ENCODE results near the gene SFXN4. TPM values are rescaled to one million over a fixed set of nuclear protein-coding genes. Genes with fewer than 3 reads are reported as not detected.

Gene SFXN4
- total and polyA plus RNA-seq, 2 of the 13 experiments (the other 11 are each of a cell fraction or from before 2014, with no cell fraction given), result 47.7 to 64.9 TPM

DNA sequence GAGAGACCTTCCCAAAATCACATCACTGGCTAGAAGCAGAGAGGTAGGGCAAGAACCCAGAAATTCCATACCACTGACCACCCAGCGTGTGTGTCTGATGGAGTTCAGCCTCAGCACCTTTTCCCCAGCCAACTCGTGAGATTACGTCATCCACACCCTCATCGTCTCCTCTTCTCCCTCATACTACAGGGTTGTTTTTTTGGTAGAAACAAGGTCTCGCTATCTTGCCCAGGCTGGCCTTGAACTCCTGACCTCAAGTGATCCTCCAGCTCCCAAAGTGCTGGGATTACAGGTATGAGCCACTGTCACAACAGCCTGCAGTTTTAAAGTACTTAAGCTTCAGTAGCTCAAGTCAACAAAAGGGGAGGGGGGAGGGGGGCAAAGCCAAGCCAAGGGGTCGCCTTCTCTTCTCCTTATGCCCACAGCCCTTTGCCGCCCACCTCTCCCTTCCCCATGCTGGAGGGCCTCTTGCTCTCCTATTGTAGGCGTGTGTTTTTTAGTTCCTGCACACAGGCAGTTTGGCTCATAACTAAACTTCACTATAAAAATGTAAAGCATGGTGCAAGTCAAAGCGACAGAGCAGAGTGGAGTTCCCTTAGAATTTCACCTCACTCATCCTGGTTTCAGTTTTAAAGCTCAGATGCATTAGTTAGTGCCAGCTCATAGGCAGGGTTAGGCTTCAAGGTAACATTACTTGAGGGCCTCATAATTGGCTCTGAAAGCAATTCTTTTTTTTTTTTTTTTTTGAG is 18.3 kb upstream of the SFXN4 start:
- CTCF ChIA-PET (ENCODE audit: low intra/inter-chr PET ratio, low total read pairs), result no interaction called here
- TF ChIP-seq FLYWCH1 (CRISPR knock-in tag; IDR thresholded peaks at IDR 0.05) (no peak), HNF4A (CRISPR knock-in tag; IDR thresholded peaks at IDR 0.05) (no peak), HNRNPUL1 (IDR thresholded peaks at IDR 0.05; ENCODE audit: low read depth, low read length) (no peak), ZMYM4 (CRISPR knock-in tag; IDR thresholded peaks at IDR 0.05) (peak; percentile 13; the same call in 1 of the 2 replicates), NCOA1 (CRISPR knock-in tag; IDR thresholded peaks at IDR 0.05) (no peak), HOXA3 (CRISPR knock-in tag; IDR thresholded peaks at IDR 0.05) (0 out of 2 replicates have a peak, but pooled peaks have one; percentile 18), RARA (CRISPR knock-in tag; IDR thresholded peaks at IDR 0.05) (peak; percentile 66), ATF7 (IDR thresholded peaks at IDR 0.05) (peak; percentile 98), ATF7 (CRISPR knock-in tag; IDR thresholded peaks at IDR 0.05) (no peak), CEBPB (IDR thresholded peaks at IDR 0.05; ENCODE audit: borderline replicate concordance, low read depth, low read length) (peak; percentile 23; the same call in 1 of the 2 replicates), TEAD3 (CRISPR knock-in tag; optimal IDR thresholded peaks at IDR 0.05; ENCODE audit: borderline replicate concordance) (no peak), IKZF1 (IDR thresholded peaks at IDR 0.05) (no peak), CBX5 (CRISPR knock-in tag; IDR thresholded peaks at IDR 0.05; ENCODE audit: borderline replicate concordance) (no peak), CEBPG (CRISPR knock-in tag; IDR thresholded peaks at IDR 0.05) (peak; percentile 49), CREB1 (IDR thresholded peaks at IDR 0.05) (peak; percentile 74), CREB1 (CRISPR knock-in tag; IDR thresholded peaks at IDR 0.05) (no peak), NR2F6 (IDR thresholded peaks at IDR 0.05) (peak; percentile 55), NR2F6 (CRISPR knock-in tag; IDR thresholded peaks at IDR 0.05) (peak; percentile 70), ZNF121 (CRISPR knock-in tag; IDR thresholded peaks at IDR 0.05) (peak; percentile 73), GTF3A (CRISPR knock-in tag; conservative IDR thresholded peaks at IDR 0.05) (no peak), SP4 (CRISPR knock-in tag; IDR thresholded peaks at IDR 0.05) (0 out of 2 replicates have a peak, but pooled peaks have one; percentile 21), MXI1 (IDR thresholded peaks at IDR 0.05; ENCODE audit: borderline replicate concordance, low read depth, low read length) (no peak)
- TF ChIP-seq, protein P1, sequence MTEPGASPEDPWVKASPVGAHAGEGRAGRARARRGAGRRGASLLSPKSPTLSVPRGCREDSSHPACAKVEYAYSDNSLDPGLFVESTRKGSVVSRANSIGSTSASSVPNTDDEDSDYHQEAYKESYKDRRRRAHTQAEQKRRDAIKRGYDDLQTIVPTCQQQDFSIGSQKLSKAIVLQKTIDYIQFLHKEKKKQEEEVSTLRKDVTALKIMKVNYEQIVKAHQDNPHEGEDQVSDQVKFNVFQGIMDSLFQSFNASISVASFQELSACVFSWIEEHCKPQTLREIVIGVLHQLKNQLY (CRISPR knock-in tag; IDR thresholded peaks at IDR 0.05), result no peak
- TF ChIP-seq, protein P2, sequence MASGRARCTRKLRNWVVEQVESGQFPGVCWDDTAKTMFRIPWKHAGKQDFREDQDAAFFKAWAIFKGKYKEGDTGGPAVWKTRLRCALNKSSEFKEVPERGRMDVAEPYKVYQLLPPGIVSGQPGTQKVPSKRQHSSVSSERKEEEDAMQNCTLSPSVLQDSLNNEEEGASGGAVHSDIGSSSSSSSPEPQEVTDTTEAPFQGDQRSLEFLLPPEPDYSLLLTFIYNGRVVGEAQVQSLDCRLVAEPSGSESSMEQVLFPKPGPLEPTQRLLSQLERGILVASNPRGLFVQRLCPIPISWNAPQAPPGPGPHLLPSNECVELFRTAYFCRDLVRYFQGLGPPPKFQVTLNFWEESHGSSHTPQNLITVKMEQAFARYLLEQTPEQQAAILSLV (CRISPR knock-in tag; IDR thresholded peaks at IDR 0.05; ENCODE audit: borderline replicate concordance), result no peak
- TF ChIP-seq, protein P3, sequence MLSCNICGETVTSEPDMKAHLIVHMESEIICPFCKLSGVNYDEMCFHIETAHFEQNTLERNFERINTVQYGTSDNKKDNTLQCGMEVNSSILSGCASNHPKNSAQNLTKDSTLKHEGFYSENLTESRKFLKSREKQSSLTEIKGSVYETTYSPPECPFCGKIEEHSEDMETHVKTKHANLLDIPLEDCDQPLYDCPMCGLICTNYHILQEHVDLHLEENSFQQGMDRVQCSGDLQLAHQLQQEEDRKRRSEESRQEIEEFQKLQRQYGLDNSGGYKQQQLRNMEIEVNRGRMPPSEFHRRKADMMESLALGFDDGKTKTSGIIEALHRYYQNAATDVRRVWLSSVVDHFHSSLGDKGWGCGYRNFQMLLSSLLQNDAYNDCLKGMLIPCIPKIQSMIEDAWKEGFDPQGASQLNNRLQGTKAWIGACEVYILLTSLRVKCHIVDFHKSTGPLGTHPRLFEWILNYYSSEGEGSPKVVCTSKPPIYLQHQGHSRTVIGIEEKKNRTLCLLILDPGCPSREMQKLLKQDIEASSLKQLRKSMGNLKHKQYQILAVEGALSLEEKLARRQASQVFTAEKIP (CRISPR knock-in tag; IDR thresholded peaks at IDR 0.05; ENCODE audit: borderline replicate concordance), result no peak

More for the DNA sequence above, 18.3 kb upstream of the SFXN4 start:
- Histone ChIP-seq H2AFZ (ENCODE audit: low read length) (no peak overlapping the region), H3K9ac (ENCODE audit: insufficient read depth, low read depth, low read length) (peak overlapping the region; percentile 4; the same call in 1 of the 2 replicates), H3K9me3 (ENCODE audit: low read length) (no peaks in the 10 kb centered on the region), H3K4me3 (replicated peaks in 1 of 3; ENCODE audit: insufficient read depth in 1 of 3, low read depth in 2 of 3, low read length in 3 of 3) (peak overlapping the region in 2 of 3 experiments; percentile 20 to 26; a peak in 3 of 6 replicates), H3K79me2 (ENCODE audit: insufficient read depth, low read length) (no peaks in the 10 kb centered on the region), H3K4me1 (ENCODE audit: insufficient read depth, low read length) (peaks cover 35% of the 10 kb centered on the region), H3K4me2 (ENCODE audit: low read depth, low read length) (peak overlapping the region; percentile 56), H3K27ac (ENCODE audit: extremely low read length, insufficient read depth, low read length) (no peak overlapping the region), H3K36me3 (replicated peaks in 1 of 2; ENCODE audit: control insufficient read depth in 1 of 2, insufficient read depth in 2 of 2, low read length in 2 of 2) (no peaks in the 10 kb centered on the region), H3K27me3 (ENCODE audit: control insufficient read depth in 1 of 2, insufficient read depth in 2 of 2, low read length in 2 of 2) (no peaks in the 10 kb centered on the region), H4K20me1 (ENCODE audit: insufficient read depth, low read length) (no peaks in the 10 kb centered on the region)
- DNase-seq (ENCODE audit: low spot score) (peak; percentile 46), ATAC-seq (peak; percentile 48), FAIRE-seq (no peak)
- POLR2A ChIA-PET, result no interaction called here
- in situ Hi-C loops (cut with HindIII; ENCODE audit: extremely low pct_ligation_motif_present, low pct_unique_long_range_greater_than_20kb) (loop anchor here (25.0 kb wide), 1 partner anchor 353 kb away; the partner anchor contains the start of gene RGS10), intact Hi-C loops (cut with micrococcal nuclease; ENCODE audit: unreplicated experiment) (no loop called here)
- 14% methylated on average over 9 of the region's 9 CpGs for WGBS (ENCODE audit: low lambda C conversion rate)
- BruUV-seq (replicated peaks), result no TSS peak
